NK-92 (cell line): Measurements from ENCODE around the gene KIAA0408.
"Not testable (repeated sequence)": the region's sequence is repeated elsewhere in the genome, so short reads cannot be mapped to it uniquely, and the experiment has no call there.

Experiments used
- DNase-seq: peaks from one replicate; lab custom pipeline; 2025; ENCODE audit not compliant: unreplicated experiment; lab: John Stamatoyannopoulos, UW

Gene KIAA0408

DNA sequence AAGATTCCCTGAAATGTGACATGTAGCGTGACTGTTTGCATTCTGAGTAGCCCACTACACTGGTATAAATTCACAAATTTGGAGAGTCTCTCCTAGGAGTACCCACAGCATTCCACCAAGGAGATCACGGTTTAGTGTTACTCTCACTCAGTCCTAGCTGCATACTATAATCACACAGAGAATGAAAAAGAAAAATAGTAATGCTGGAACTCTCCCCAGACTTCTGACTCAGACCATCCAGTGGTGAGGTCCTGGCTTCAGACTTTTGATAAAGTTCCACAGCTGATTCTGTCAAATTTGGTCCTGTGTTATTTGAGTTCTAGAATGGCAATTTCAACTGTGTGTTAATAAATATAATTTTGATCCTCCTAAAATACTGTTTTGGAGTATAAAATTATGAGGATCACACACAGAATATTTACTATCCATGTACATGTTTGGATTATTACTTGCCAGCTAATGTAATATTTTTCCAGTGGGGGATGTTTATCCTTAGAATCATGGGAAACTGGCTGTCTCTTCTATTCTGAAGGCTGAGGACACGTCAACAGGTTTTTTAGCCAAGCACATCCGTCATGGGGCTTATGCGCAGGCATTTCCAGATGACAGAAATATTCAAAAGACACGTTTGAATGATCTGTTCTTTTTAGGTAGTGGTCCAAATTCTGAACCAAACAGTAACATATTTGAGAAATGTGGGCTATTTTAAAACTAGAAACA is 5.1 kb upstream of the KIAA0408 start:
- no peak for DNase-seq

DNA sequence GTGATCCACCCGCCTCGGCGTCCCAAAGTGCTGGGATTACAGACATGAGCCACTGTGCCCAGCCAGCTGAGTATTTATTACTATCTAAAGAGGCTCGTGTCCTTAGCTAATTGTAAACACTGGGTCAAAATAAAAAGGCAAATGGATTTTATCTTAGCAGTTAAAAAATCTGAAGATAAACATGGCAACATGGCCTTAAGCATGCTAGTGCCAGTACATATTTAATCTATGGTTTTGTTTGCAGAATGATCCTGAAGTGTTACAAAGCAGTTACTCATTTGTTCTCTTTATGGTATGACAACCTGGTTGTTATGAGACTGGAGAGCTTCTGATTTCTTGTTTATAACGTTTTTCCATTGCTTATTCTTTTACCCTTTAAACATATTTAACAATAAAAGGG is 3.9 kb upstream of the KIAA0408 start:
- no peak for DNase-seq

DNA sequence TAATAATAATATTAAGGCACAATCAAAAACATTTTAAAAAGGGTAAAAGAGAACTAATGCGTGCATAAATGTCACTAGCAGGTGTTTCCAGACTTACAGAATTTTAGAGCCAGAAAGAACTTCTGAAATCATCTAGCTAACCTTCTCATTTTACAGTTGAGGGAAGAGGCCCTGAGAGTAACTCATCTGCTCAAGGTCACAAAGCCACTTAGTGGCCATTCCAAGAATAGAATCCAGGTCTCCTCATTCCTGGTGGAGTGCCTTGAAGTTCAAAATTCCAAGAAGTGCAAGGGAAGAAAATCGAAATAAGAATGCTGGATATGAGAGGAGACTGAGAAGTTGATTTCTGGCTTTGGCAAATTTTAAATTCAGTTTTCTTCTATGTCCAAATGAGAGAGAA is 3.2 kb upstream of the KIAA0408 start:
- DNase-seq: no peak

DNA sequence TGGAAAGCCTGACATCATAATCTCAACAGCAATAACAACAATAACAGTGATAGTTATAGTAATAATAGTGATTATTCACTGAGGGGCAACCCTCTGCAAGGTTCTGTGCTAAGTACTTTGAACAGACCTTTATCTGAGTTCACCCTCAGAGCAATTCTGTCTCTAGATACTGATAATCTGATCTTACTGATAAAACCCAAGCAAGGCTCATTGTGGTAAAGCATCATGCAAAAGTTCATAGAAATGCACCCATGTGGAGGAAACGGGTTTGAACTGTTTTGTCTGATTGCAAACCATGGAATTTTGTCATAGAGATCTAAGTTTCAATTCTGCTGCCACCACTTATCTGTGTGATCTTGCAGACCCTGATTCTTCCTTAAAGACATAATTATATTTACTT is 1.3 kb upstream of the KIAA0408 start:
- no peak for DNase-seq

DNA sequence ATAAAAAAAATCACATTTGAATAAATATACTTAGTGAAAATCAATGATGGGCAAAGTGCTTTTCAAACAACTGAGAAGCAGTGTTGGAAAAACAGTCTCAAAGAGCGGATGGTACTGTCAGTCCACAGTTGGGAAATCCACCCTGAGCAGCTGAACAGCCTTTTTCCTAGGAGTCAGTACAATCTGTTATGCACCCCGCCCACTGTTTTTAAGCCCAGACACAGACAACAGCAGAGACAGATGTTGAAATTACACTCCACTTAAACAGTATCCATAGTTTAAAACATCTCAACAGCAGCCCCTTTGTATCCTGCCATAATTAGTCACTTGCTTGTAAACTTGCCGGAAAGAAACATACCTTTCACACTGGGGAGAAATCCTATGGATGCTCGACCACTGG is 372 bp downstream of the KIAA0408 start:
- DNase-seq: no peak

DNA sequence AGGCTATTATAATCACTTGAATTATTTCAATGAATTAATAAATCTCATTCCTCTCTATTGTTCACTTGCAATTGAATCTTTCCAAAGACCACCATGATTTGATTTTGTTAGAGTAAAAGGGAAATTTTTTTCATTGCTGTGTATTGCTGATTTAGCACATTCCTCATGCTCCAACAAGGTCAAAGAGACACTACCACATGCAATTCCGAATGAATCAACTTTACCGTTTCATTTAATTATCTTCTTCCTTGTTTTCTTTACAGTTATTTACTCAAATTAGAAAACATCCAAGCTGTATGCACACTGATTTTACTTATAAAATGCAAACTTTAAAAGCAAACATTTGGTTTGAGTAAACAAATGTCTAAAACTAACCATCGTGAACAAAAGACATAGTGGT is 967 bp downstream of the KIAA0408 start:
- DNase-seq: no peak

DNA sequence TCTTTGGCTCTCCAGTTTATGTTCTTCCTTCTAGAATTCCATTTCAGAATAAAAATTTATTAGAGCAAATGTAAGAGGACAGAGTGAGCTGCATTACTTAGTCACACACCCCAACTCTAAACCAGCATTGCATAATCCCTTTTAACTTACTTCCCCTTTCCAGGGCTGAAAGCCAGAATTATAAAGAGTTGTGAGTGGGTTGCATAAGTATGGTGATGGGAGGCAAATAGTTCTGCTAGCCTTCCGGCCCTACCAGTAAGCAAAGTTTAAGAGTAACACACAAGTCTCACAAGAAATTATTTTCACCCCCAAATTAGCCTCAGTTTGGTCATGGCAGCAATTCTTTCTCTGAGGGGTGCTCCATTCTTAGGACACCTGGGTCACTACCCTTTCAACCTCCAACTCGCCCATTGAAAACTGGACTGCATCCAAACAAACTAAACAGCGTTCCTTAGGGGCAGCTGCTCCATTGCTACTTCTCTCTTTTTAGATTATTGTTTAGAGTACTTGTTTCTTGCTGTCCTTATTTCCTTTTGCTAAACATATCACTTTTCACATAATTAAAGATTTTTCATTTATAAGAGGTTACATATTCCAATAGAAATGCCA is 1.6 kb downstream of the KIAA0408 start:
- no peak for DNase-seq

DNA sequence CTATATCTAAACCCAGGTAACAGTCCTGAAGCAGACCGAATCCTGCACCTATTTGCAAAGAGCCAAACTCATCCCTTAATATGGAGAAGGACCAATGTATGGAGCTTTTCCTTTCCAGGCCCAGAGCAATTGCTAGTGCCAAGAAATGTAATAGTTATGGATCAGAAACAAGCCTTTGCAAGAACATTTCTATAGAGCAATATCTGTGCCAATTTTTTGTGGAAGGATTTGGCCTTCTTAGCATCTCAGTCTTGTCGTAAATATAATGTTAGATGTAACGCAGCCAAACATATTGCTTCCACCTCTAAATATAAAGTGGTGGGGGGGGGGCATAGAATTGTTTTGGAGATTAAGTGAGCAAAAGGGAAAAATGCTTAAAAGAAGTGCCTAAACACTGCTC is 2.7 kb downstream of the KIAA0408 start:
- no peak for DNase-seq

DNA sequence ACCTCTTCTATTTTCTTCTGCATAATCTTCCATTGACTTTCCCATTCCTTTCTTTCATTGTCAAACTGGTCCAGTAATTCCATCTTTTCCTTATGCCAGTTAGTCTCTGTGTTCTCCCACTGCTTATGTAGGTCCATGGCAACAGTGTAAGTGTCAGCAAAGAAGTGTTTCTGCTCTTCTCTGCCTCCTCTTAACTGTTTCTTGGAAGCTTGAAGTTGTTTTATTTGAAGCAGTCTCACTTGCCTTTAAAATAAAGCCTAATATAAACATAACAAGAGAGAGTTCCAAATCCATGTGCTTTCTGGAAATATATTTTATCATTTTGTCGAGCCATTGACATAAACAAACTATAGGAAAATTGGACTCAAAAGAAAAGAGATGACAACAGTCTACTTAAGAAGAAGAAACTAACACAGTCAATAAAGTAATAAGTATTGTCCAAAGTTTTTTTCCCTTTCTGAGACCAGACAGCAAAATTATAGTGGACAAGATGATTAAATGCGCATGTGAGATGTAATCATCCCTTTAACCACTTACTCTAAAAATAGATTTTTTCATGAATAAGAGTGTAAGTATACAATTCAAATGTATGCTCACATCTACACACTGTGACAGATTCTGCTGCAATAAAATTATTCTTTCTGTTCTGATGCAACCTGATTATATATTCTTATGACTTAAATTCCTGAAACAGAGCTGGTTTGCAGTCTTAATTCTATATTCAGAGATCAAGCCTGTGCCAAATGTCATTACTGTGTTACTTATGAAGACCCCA is 5.2 kb downstream of the KIAA0408 start:
- no peak for DNase-seq

DNA sequence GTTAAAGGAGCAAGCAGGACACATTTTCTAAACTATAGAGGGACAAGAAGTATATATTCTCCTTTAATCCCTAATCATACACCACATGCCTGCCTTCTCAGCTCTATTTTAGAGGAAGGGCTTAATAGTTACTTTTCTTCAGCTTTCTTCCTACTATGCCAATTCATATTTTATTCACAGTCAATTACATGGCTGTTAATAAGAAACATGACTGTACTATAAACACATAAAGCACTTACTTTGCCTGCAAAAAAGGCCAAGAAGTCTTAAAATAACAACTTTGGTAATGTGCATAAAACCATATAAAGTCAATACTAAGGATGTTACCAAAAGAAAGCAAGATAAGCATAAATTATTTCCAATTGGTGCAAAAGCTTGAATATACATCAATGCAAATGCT is 6.4 kb downstream of the KIAA0408 start:
- DNase-seq: no peak

DNA sequence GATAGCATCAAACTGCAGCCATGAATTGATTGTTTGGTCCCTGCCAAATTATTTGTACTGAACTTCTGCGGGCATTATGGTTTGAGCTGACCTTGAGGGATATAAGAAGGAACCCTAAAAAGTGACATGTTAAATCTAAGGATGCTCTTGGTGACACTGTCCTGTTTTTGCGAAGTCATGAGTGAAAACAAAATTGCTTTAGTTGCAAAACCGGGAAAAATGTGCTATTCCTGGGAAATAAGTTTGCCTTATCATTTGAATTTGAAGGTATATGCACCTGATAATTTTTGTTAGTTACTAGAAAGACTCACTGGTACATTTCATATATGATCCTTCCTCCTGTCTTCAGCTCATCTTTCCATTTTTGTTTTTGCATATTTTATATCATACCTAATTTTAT is 7.8 kb downstream of the KIAA0408 start:
- DNase-seq: no peak

DNA sequence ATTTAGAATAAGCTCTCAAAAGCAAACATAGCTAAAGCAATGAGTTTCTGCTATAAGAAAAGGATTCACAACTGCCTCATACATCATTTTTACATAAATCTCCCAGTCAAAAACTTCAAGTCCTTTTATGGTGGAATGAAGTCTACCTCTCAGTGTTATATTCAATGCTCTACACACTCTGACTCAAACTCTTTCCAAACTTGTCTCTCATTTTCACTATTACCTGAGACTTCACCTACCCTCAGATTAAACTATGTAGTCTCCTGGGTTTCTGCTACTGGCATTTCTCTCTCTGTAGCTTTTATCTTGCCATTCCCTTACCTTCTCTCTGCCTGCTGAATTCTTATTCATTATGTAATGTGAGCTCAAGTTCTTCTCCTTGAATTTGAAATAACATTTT is 11.4 kb downstream of the KIAA0408 start:
- no peak for DNase-seq

DNA sequence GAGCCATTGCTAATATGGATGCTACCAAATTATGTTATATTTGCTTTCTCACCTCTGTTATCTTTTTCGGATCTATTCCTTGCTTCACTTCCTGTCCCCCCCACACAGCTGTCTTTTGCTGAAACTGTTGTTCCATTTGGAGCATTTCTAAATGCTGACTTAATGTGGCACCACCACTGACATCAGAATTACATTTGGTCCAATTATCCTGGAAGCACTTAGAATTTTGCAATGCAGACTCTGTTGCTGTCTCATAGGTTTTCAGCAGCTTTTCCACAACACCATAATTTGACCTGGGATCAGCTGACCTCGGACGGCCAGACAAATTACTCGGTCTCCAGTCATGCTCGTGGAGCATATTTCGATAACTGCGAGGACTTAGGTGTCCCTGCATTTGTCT is 12.8 kb downstream of the KIAA0408 start:
- DNase-seq: no peak

DNA sequence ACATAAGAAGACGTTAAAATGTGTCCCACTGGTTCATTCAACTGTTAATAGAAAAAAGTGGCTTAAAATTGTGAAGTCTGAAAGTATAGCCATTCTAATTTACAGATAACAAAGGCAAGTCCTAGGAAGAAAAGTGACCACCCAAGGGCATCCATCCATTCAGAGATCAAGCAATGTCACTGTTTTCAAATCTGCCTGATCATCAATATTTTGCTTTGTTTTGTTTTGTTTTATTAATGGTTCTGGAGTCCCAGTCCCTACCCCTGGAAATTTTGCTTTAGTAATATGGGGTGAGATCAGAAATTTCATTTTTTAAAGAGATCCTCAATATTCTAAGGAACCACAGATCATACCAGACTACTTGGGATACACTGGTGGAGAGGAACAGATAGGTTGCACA is 17.3 kb downstream of the KIAA0408 start:
- DNase-seq: no peak

DNA sequence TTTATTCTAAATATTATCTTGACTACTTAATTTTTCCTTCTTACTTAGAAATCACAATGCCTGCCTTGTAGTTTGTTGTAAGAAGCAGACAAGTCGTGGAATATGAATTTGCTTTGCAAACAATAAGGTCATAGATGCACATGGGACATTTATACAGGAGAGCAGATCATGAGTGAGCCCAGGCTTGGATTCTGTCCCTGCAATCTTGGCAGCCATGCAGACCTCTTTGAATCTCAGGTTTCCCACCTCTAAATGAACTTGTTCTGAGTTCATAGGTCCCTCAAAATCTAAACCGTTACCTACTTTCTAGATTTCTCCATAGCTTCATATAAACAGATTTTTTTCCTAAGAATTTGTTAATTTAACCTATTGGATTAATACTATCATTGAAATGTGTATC is 19.5 kb downstream of the KIAA0408 start:
- DNase-seq: no peak

DNA sequence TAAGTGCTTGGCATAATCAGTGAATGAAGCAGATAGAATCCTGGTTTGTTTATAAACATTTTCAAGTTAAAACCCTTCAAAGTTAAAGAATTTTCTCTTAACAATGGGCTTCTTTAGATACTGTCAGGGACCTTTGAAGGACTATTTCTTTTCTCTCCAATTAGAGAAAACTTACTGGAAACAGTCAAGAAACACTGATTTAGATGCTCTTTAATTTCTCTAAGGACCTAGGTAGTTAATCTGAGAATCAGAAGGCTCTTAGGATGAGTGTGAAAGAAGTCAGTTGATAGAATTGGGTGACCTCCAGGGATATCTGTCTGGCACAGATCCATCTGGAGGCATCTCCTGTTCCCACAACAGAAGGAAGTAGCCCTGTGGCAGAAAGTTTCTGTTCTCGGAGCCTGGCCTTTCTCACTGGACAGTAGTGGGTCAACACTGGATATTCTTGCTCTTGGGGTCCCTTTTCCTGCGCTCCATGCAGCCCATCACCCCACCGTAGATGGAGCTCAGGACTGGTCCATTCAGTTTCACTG is 22.5 kb downstream of the KIAA0408 start:
- DNase-seq: no peak

DNA sequence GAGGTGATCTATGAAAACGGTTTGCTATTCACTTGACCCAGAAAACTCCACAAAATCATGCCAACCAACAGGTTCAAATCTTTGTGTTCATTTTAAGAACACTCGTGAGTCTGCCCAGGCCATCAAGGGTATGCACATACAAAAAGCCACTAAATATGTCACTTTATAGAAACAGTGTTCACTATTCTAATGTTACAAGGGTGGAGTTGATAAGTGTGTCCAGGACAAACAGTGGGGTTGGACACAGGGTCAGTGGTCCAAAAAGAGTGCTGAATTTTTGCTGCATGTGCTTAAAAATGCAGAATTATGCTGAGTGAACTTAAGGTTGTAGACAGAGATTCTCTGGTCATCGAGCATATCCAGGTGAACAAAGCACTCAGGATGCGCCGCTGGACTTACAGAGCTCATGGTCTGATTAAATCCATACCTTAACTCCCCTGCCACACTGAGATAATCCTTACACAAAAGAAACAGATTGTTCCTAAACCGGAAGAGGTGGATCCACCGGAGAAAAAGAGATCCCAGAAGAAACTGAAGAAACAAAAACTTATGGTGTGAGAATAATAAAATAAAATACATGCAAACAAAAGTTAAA is 23.5 kb downstream of the KIAA0408 start:
- DNase-seq: no peak

DNA sequence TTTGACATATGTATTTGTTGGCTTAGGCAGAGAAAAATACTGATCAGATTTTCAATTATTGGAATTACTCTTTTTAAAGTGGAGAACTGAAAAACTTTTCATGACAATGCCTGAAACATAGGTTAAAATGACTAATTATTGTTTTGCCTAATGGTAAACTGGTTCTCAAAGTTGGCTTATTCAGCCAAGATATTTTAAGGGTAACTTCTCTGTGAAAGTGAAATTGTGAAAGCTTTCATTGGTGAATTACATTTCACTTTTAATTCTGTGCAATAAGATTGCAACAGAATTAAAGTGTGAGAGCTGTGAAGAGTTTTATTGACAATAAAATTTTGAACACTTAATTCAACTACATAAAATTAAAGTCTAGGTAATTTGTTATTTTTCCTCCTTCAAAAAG is 24.5 kb downstream of the KIAA0408 start:
- DNase-seq: no peak

DNA sequence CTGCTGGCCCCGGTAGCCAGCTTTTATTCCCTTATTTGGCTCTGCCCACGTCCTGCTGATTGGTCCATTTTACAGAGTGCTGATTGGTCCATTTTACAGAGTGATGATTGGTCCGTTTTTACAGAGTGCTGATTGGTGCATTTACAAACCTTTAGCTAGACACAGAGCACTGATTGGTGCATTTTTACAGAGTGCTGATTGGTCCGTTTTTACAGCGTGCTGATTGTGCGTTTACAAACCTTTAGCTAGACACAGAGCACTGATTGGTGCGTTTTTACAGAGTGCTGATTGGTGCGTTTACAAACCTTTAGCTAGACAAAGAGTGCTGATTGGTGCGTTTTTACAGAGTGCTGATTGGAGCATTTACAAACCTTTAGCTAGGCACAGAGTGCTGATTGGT is 30.6 kb downstream of the KIAA0408 start:
- DNase-seq: not testable (repeated sequence)

DNA sequence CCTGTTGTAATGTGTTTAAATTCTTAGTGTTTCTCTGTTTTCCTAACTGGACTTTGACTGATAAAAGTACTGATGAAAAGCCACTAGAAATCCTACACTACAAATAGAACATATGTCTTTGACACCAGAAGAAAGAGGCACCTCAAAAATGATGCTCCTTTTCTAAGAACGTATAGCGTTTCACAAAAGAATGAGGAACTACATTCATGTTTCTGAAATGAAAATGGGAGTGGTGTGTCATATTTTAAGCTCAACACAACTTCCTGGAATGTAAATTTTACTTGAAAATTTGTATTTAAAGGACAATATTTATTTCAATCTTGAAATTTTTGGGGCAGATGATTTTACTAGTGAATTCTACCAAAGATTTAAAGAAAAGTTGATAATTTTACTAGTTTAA is 35.3 kb downstream of the KIAA0408 start:
- DNase-seq: no peak

DNA sequence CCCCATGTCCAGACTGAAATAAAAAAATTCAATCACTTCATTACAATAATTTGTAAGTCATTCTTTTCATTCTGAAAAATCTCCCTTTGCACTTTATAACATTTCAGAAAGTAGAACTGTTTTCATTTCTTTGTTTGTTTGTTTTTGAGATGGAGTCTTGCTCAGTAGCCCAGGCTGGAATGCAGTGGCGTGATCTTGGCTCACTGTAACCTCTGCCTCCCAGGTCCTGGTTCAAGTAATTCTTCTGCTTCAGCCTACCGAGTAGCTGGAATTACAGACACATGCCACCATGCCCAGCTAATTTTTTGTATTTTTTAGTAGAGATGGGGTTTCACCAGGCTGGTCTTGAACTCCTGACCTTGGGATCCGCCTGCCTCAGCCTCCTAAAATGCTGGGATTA is 38.0 kb downstream of the KIAA0408 start:
- DNase-seq: not testable (repeated sequence)

DNA sequence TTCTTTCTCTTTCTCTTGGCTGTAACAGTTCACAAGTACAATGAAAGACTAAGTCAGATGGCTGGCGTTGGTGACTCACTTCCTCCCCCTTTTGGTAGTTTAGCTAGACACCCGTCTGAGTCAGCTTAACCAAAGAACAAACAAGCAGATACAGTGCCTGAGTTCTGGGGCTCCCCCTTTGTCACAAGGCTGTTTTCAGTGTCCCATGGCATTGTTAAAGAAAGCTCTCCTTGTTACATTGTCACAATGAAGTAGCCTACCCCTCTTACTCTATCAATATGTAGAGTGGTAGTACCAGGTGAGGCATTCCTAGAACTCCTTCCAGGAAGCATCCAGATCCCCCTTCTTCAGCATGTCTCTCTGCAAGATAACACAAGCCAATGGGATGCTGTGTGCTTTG is 38.6 kb downstream of the KIAA0408 start:
- peak; percentile 5 for DNase-seq
